Adrenal gland (tissue), 12 donors: ENCODE data around the gene HGS. TPM values are rescaled to one million over a fixed set of nuclear protein-coding genes. Genes with fewer than 3 reads are reported as not detected.
A peak's percentile ranks its signal among the peaks of the same experiment; 100 is the strongest.

Source experiments
- DNase-seq, 7 donors: peaks; one replicate each; pipeline ENCODE4 v3.0.0-alpha.2; 2019 to 2020
- H3K27ac ChIP-seq, 5 donors: fragments of 200-600 bp; sonication (generic) in 4 of 5; 1 replicate in 3 of 5; 2 replicates in 2 of 5; pipeline versions ENCODE4 v1.5.1 to v1.8.0; 2016 to 2020; ENCODE audit warnings: mild to moderate bottlenecking in 1 of 5
- H3K27me3 ChIP-seq: fragments of 200-600 bp; 2 replicates; pipeline ENCODE4 v1.8.0; 2021
- H3K36me3 ChIP-seq, 2 donors: fragments of 200-600 bp; replicated peaks in 1 of 2; 1 replicate in 1 of 2; 2 replicates in 1 of 2; pipeline versions ENCODE4 v1.5.1 to v1.8.0; 2018 to 2022
- H3K4me1 ChIP-seq, 2 donors: fragments of 200-600 bp; replicated peaks in 1 of 2; 1 replicate in 1 of 2; 2 replicates in 1 of 2; pipeline versions ENCODE4 v1.5.1 to v1.8.0; 2018 to 2021
- H3K4me3 ChIP-seq, 4 donors: fragments of 200-600 bp; sonication (generic) in 3 of 4; one replicate each; pipeline ENCODE4 v1.5.1; 2016 to 2018
- H3K9me3 ChIP-seq, 3 donors: fragments of 200-600 bp; sonication (generic) in 1 of 3; replicated peaks in 1 of 3; 1 replicate in 2 of 3; 2 replicates in 1 of 3; pipeline versions ENCODE4 v1.5.1 to v1.8.0; 2016 to 2021
- CTCF ChIP-seq, 6 experiments: fragments of 450-650 bp in 4 of 6; fragments of 200-600 bp in 2 of 6; sonication (generic) in 1 of 6; IDR thresholded peaks; 1 replicate in 5 of 6; 2 replicates in 1 of 6; pipeline versions ENCODE4 v1.5.1 to v1.8.0; 2016 to 2021; ENCODE audit warnings: antibody characterized with exemption in 6 of 6, mild to moderate bottlenecking in 2 of 6, moderate library complexity in 1 of 6
- POLR2A ChIP-seq, 2 donors: fragments of 450-650 bp; IDR thresholded peaks; one replicate each; pipeline ENCODE4 v1.6.1; 2017; ENCODE audit warnings: antibody characterized with exemption in 2 of 2, mild to moderate bottlenecking in 2 of 2, moderate library complexity in 1 of 2
- WGBS, 4 donors: extraction: QIAGEN DNeasy Blood & Tissue Kit in 2 of 4; methylation state at CpG; one replicate each; pipeline versions ENCODE4 v1.1.5 to v1.1.7; 2013 to 2017; 5-methylcytosine and 5-hydroxymethylcytosine counted together
- intact Hi-C, 2 donors: fragments of 100-400 bp; cut with DNase I; formaldehyde crosslinking; loops; one replicate each; pipeline versions ENCODE4 v1.14.1 to v1.15.0; 2022 to 2023
- polyA plus RNA-seq, 3 donors: library from polyadenylated mRNA; stranded (reverse); fragments of 200-250 nt in 2 of 3; fragments of 350-450 nt in 1 of 3; fragmentation: Illumina TruSeq in 1 of 3; extraction: RNeasy Lipid Tissue Mini Kit (QIAGEN cat#74804) in 1 of 3; gene quantifications; one replicate each; pipeline ENCODE4 v1.2.3, GENCODE V29; 2013 to 2014
- total RNA-seq, 9 donors: library from RNA; depleted of rRNA in 4 of 9; stranded (reverse); fragments of >200 nt in 4 of 9; fragments of 120-200 nt in 1 of 9; fragmentation: NEBNext Ultra II Directional in 1 of 9; extraction: Animal tissue kit (Norgen Biotek cat#: 25700) in 1 of 9; gene quantifications; one replicate each; pipeline versions ENCODE4 v1.1.0 to v1.2.4, GENCODE V29; 2013 to 2023
- donor health status: healthy with polysubstance abuse.
- donor health status: Bipolar disorder and iron deficiency.
- donor health status: DM: yes; HTN: yes; CAD: no.
- donor health status: DM: no; HTN: no; CAD: no.
- donor health status: DM: no; HTN: no; CAD: no.
- donor health status: DM: yes; HTN: yes; CAD: no.

HGS gene
- total and polyA plus RNA-seq, 12 donors, result 51.7 to 384 (median 104) TPM

GRCh38 chr17:81702934-81703746, 19.3 kb downstream of the HGS start, which contains the start of gene MRPL12:
MRPL12 (plus strand) TSS chr17:81703367; CDS start chr17:81703502, 135 bp downstream.
- Histone ChIP-seq H3K4me3 (peak within 1 kb of the TSS; percentile 46 to 96 (median 70)), H3K9me3 (no peaks in the 10 kb centered on the region), H3K36me3 (peaks cover 0 to 61% of the 10 kb centered on the region in 2 donors), H3K27ac (peak within 1 kb of the TSS; percentile 73 to 100 (median 92)), H3K27me3 (no peaks in the 10 kb centered on the region), H3K4me1 (peaks cover 19 to 27% of the 10 kb centered on the region in 2 donors)
- TF ChIP-seq CTCF (IDR thresholded peaks at IDR 0.05) (peak in 4 of 6 experiments; percentile 18 to 49 (median 41)), POLR2A (IDR thresholded peaks at IDR 0.05) (peak; percentile 80 to 94)
- intact Hi-C loops, result no loop called here
- DNase-seq, result peak; percentile 90 to 96 (median 93)
- 1% methylated on average over 24 to 102 of the region's 102 CpGs for WGBS, 4 donors

GRCh38 chr17:81703747-81704654, 20.2 kb downstream of the HGS start:
- H3K36me3 ChIP-seq, result peaks cover 0 to 52% of the 10 kb centered on the region in 2 donors

GRCh38 chr17:81705518-81706231, 21.9 kb downstream of the HGS start:
- peaks cover 0 to 39% of the 10 kb centered on the region in 2 donors for H3K36me3 ChIP-seq
- DNase-seq, result peak in 1 of 7 donors; percentile 15

More at GRCh38 chr17:81703747-81704654, 20.2 kb downstream of the HGS start:
- no peaks in the 10 kb centered on the region for H3K9me3 ChIP-seq
- 19 to 38% (median 26%) methylated on average over 9 to 27 of the region's 27 CpGs for WGBS, 4 donors
- TF ChIP-seq CTCF (IDR thresholded peaks at IDR 0.05), result no peak
- no peak for TF ChIP-seq POLR2A (IDR thresholded peaks at IDR 0.05)
- H3K27ac ChIP-seq, result peak overlapping the region in 4 of 5 donors; percentile 88 to 100 (median 94)
- peak overlapping the region; percentile 46 to 96 (median 70) for H3K4me3 ChIP-seq
- DNase-seq, result no peak
- H3K4me1 ChIP-seq, result peaks cover 19 to 27% of the 10 kb centered on the region in 2 donors
- intact Hi-C loops, result no loop called here
- no peaks in the 10 kb centered on the region for H3K27me3 ChIP-seq

More at GRCh38 chr17:81705518-81706231, 21.9 kb downstream of the HGS start:
- Histone ChIP-seq H3K27ac (no peak overlapping the region), H3K27me3 (no peaks in the 10 kb centered on the region), H3K9me3 (no peaks in the 10 kb centered on the region), H3K4me3 (no peak overlapping the region), H3K4me1 (peaks cover 19 to 30% of the 10 kb centered on the region in 2 donors)
- intact Hi-C loops, result no loop called here
- 91 to 95% (median 92%) methylated on average over 27 to 30 of the region's 30 CpGs for WGBS, 4 donors
- TF ChIP-seq POLR2A (IDR thresholded peaks at IDR 0.05), result no peak
- no peak for TF ChIP-seq CTCF (IDR thresholded peaks at IDR 0.05)
